ENCODE measurements around the gene AMOT. TPM values are rescaled to one million over a fixed set of nuclear protein-coding genes. Genes with fewer than 3 reads are reported as not detected.

The AMOT gene
- total and polyA plus RNA-seq, 10 of the 15 experiments (the other 5 are each of a cell fraction or from before 2014, with no cell fraction given): 0.92 to 14.5 (median 2.9) TPM

DNA sequence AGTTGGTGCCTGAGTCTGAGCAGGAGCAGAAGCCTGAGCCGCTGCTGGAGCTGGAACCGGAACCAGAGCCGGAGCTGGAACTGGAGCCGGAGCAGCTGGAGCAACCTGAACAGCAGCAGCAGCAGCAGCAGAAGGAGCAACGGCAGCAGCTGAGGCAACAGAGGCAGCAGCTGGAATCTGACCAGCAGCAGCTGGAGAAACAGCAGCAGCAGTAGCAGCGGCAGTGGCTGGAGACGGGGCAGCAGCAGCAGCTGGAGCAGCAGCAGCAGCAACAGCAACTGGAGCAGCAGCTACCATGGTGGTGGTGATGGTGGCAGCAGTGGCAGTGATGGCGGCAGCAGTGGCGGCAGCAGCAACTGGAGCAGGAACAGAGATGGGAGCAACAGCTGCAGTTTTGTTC is 61.5 kb downstream of the AMOT start:
- no peak for FAIRE-seq

More for the DNA sequence above, 61.5 kb downstream of the AMOT start:
- H3K4me1 ChIP-seq (ENCODE audit: control insufficient read depth, insufficient read depth, low read length): no peaks in the 10 kb centered on the region
- intact Hi-C loops (cut with micrococcal nuclease; ENCODE audit: unreplicated experiment): loop anchor here (10.0 kb wide), 1 partner anchor 226 kb away; no protein-coding TSS in a partner anchor
- ChIA-PET CTCF (no interaction called here), RAD21 (ENCODE audit: unreplicated experiment) (no interaction called here), POLR2A (no interaction called here), SMC1A (ENCODE audit: uncharacterized antibody, unreplicated experiment) (no interaction called here)
- no peak overlapping the region for H3K9ac ChIP-seq (ENCODE audit: control insufficient read depth, insufficient read depth, low read length)
- H3K27ac ChIP-seq (ENCODE audit: control insufficient read depth, insufficient read depth): no peak overlapping the region
- H3K4me3 ChIP-seq: no peak overlapping the region
- no peak overlapping the region for H2AFZ ChIP-seq (ENCODE audit: control insufficient read depth, low read depth, low read length)
- WGBS (ENCODE audit: insufficient coverage, insufficient replicate concordance, low lambda C conversion rate, missing lambda C conversion rate): 61% methylated on average over 9 of the region's 9 CpGs
- H3K36me3 ChIP-seq (ENCODE audit: control insufficient read depth in 2 of 2, insufficient read depth in 2 of 2, low read length in 1 of 2): peaks cover 2 to 4% of the 10 kb centered on the region in 2 experiments; a peak in 3 of 4 replicates
- no peaks in the 10 kb centered on the region for H3K79me2 ChIP-seq (ENCODE audit: control insufficient read depth, insufficient read depth, low read length)
- H3K4me2 ChIP-seq (ENCODE audit: control insufficient read depth, insufficient read depth): no peak overlapping the region
- DNase-seq (ENCODE audit: low read depth, low spot score): no peak
- no peaks in the 10 kb centered on the region for H3K27me3 ChIP-seq (replicated peaks in 1 of 2; ENCODE audit: control insufficient read depth in 2 of 2, insufficient read depth in 2 of 2, low read length in 1 of 2)
- ATAC-seq: no peak
- H4K20me1 ChIP-seq (ENCODE audit: control insufficient read depth, insufficient read depth): no peaks in the 10 kb centered on the region
- no peak for TF ChIP-seq ETV6 (conservative IDR thresholded peaks at IDR 0.05 in 1 of 2, IDR thresholded peaks at IDR 0.05 in 1 of 2; ENCODE audit: borderline replicate concordance in 1 of 2, low read depth in 1 of 2)
- TF ChIP-seq TBL1XR1 (IDR thresholded peaks at IDR 0.05; ENCODE audit: low read depth, low read length): no peak
- no peak for TF ChIP-seq ZBED1 (IDR thresholded peaks at IDR 0.05; ENCODE audit: borderline replicate concordance)
- TF ChIP-seq TAF1 (IDR thresholded peaks at IDR 0.05; ENCODE audit: borderline replicate concordance, low read depth, low read length): no peak
- TF ChIP-seq, protein P1, sequence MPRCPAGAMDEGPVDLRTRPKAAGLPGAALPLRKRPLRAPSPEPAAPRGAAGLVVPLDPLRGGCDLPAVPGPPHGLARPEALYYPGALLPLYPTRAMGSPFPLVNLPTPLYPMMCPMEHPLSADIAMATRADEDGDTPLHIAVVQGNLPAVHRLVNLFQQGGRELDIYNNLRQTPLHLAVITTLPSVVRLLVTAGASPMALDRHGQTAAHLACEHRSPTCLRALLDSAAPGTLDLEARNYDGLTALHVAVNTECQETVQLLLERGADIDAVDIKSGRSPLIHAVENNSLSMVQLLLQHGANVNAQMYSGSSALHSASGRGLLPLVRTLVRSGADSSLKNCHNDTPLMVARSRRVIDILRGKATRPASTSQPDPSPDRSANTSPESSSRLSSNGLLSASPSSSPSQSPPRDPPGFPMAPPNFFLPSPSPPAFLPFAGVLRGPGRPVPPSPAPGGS (IDR thresholded peaks at IDR 0.05; ENCODE audit: borderline replicate concordance, insufficient read depth, low read depth, low read length, poor library complexity, severe bottlenecking): no peak
- no peak for TF ChIP-seq NFYB (IDR thresholded peaks at IDR 0.05; ENCODE audit: insufficient read depth, low read depth, low read length)
- TF ChIP-seq CHD4 (IDR thresholded peaks at IDR 0.05): no peak
- TF ChIP-seq, protein P2, sequence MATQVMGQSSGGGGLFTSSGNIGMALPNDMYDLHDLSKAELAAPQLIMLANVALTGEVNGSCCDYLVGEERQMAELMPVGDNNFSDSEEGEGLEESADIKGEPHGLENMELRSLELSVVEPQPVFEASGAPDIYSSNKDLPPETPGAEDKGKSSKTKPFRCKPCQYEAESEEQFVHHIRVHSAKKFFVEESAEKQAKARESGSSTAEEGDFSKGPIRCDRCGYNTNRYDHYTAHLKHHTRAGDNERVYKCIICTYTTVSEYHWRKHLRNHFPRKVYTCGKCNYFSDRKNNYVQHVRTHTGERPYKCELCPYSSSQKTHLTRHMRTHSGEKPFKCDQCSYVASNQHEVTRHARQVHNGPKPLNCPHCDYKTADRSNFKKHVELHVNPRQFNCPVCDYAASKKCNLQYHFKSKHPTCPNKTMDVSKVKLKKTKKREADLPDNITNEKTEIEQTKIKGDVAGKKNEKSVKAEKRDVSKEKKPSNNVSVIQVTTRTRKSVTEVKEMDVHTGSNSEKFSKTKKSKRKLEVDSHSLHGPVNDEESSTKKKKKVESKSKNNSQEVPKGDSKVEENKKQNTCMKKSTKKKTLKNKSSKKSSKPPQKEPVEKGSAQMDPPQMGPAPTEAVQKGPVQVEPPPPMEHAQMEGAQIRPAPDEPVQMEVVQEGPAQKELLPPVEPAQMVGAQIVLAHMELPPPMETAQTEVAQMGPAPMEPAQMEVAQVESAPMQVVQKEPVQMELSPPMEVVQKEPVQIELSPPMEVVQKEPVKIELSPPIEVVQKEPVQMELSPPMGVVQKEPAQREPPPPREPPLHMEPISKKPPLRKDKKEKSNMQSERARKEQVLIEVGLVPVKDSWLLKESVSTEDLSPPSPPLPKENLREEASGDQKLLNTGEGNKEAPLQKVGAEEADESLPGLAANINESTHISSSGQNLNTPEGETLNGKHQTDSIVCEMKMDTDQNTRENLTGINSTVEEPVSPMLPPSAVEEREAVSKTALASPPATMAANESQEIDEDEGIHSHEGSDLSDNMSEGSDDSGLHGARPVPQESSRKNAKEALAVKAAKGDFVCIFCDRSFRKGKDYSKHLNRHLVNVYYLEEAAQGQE (IDR thresholded peaks at IDR 0.05; ENCODE audit: low read depth, low read length): no peak
- in situ Hi-C loops (cut with MboI): no loop called here
- BruUV-seq (replicated peaks): no TSS peak
- no peaks in the 10 kb centered on the region; the same call in 2 of the 3 replicates for H3K9me3 ChIP-seq (replicated peaks; ENCODE audit: control insufficient read depth, insufficient read depth, low read length)
